Nephron progenitor cell (in vitro differentiated cells): ENCODE measurements around the gene SUMO2.

Source experiments
- DNase-seq: peaks from one replicate; pipeline ENCODE4 v3.0.0; 2021
- H3K27ac Mint-ChIP-seq: 2 replicates; pipeline ENCODE4 v1.8.0; 2021; ENCODE audit warnings: mild to moderate bottlenecking, moderate library complexity, mixed read lengths
- H3K27me3 Mint-ChIP-seq: 2 replicates; pipeline ENCODE4 v1.8.0; 2021; ENCODE audit warnings: mild to moderate bottlenecking, low read depth, mixed read lengths; ENCODE audit not compliant: poor library complexity
- H3K36me3 Mint-ChIP-seq: 2 replicates; pipeline ENCODE4 v1.8.0; 2021; ENCODE audit warnings: low read depth, mixed read lengths
- H3K4me1 Mint-ChIP-seq: 2 replicates; pipeline ENCODE4 v1.8.0; 2021; ENCODE audit warnings: mixed read lengths
- H3K4me3 Mint-ChIP-seq: 2 replicates; pipeline ENCODE4 v1.8.0; 2021; ENCODE audit warnings: mild to moderate bottlenecking, moderate library complexity, mixed read lengths
- H3K9me3 Mint-ChIP-seq: 2 replicates; pipeline ENCODE4 v1.8.0; 2021; ENCODE audit warnings: mild to moderate bottlenecking, moderate library complexity, mixed read lengths
- TF ChIP-seq, protein P1 (sequence below): fragments of 200-600 bp; sonication (generic); IDR thresholded peaks from 2 replicates; pipeline ENCODE4 v1.5.0; 2021; ENCODE audit warnings: antibody characterized with exemption

SUMO2 gene

DNA sequence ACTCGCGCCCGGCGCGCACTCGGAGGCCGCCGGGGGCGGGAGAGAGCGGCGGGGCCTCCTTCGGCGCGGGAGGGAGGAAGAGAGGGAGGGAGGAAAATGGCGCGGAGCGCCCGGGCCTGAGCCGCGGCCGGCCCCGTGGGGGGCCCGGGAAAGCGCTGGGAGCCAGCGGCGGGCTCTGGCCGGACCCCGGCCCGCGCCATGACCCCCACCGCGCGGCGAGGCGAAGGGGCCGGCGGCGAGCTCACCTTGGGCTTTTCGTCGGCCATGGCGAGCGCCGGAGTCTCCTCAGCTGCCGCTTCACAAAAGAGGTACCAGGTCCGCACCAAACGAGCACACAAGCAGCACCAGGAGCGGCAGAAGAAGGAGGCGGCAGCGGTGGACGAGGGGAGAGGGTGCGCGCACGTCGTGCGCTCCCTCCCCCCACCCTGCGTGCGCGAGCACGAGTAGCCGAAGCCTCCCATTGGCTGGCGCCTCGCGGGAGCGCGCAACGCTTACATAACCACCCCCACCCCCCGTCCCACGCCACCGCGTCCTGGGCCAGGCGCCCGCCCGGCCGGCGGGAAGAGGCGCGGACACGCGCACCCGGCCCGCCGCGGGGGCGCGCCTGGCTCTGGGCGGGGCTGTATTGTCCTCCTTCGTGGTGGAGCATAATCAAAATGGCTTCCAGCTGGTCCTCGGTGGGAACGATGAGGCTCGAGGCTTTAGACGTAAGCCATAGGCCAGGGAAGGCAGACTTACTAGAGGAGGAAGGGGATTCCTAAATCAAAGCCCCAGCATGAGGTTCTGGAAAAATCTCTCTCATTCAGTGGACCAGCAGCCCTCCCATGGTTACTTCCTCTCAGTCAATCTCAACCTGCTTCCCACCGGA lies at the start of gene SUMO2:
Gene SUMO2, minus strand, starts transcription at position 391 of the 868 bp plus-strand sequence. Its CDS starts 125 bp downstream, at position 266.
- Mint-ChIP-seq H3K4me1 (peaks cover 40% of the 10 kb centered on the region), H3K36me3 (peaks cover 26% of the 10 kb centered on the region), H3K4me3 (peak within 1 kb of the TSS; percentile 94), H3K27ac (peak within 1 kb of the TSS; percentile 97), H3K9me3 (peaks cover 9% of the 10 kb centered on the region), H3K27me3 (peaks cover 2% of the 10 kb centered on the region)
- TF ChIP-seq, protein P1, sequence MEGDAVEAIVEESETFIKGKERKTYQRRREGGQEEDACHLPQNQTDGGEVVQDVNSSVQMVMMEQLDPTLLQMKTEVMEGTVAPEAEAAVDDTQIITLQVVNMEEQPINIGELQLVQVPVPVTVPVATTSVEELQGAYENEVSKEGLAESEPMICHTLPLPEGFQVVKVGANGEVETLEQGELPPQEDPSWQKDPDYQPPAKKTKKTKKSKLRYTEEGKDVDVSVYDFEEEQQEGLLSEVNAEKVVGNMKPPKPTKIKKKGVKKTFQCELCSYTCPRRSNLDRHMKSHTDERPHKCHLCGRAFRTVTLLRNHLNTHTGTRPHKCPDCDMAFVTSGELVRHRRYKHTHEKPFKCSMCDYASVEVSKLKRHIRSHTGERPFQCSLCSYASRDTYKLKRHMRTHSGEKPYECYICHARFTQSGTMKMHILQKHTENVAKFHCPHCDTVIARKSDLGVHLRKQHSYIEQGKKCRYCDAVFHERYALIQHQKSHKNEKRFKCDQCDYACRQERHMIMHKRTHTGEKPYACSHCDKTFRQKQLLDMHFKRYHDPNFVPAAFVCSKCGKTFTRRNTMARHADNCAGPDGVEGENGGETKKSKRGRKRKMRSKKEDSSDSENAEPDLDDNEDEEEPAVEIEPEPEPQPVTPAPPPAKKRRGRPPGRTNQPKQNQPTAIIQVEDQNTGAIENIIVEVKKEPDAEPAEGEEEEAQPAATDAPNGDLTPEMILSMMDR = no peak
- DNase-seq = peak; percentile 96

DNA sequence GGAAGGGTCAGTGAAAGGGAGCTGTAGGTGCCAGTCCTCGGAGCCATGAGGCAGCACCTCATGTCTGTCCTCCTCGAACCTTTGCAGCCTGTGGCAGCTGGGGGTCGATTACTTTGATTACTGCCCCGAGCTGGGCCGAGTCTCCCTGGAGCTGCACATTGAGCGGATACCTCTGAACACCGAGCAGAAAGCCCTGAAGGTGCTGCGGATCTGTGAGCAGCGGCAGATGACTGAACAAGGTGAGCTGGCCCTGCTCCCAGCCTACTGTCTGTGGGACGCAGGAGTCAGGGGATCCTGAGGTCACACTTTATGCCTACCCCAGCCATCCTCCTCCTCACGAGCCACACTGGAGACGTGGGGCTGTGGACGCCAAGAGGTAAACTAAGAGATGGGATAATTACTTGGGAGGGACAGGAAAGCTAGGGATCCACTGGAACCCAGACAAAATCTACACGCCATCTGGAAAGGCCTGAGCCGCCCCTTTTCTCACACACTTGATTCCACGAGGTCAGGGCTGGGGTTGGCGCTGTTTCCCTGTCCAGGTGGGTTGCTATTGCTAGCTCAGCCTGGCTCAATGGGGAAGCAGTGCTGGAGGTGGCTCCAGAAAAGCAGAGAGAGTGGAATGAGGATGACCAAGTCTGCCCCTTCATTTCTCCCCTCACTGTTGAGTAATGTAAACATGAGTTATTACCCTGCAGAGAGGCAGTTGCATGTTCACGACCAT lies 49.1 kb upstream of the SUMO2 start:
- peaks cover 60% of the 10 kb centered on the region for H3K36me3 Mint-ChIP-seq
- no peak for DNase-seq
- H3K9me3 Mint-ChIP-seq = no peaks in the 10 kb centered on the region
- H3K4me1 Mint-ChIP-seq = no peaks in the 10 kb centered on the region
- H3K27me3 Mint-ChIP-seq = no peaks in the 10 kb centered on the region
- no peak overlapping the region for H3K27ac Mint-ChIP-seq
- TF ChIP-seq, protein P1 = no peak
- H3K4me3 Mint-ChIP-seq = no peak overlapping the region

DNA sequence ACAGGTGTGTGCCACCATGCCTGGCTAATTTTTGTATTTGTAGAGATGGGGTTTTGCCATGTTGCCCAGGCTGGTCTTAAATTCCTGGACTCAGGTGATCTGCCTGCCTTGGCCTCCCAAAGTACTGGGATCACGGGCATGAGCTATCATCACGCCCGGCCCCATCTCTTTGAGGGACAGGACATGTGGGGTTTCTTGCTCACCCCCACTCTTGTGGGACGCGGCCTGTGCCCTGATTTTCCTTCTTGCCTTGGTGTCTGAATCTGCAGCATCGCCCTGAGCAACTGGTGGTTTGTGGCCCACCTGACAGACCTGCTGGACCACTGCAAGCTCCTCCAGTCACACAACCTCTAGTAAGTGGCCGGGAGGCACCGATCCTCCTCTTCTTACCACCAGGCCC lies 48.3 kb upstream of the SUMO2 start:
- DNase-seq = no peak
- no peak overlapping the region for H3K4me3 Mint-ChIP-seq
- no peaks in the 10 kb centered on the region for H3K27me3 Mint-ChIP-seq
- H3K9me3 Mint-ChIP-seq = no peaks in the 10 kb centered on the region
- peaks cover 64% of the 10 kb centered on the region for H3K36me3 Mint-ChIP-seq
- TF ChIP-seq, protein P1 = no peak
- no peaks in the 10 kb centered on the region for H3K4me1 Mint-ChIP-seq
- H3K27ac Mint-ChIP-seq = no peak overlapping the region

DNA sequence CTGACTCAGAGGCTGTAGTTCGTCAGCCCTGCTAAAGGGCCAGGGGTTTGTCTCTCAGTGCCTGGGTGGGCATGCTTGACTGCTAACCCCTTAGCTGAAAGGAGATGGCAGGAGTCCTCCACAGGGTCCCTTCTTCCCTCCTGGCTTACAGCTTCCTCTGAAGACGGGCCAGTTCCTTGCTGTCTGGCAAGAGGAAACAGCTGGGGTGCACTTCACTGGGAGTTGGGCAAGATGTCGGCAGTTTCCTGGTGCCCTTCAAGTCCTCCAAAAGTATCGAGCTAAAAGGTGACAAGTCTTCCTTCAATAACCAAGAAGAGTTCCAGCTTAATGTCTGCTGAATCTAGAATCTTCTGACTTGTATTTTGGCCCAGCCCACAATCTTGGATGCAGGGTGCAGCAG lies 46.1 kb upstream of the SUMO2 start:
- peaks cover 68% of the 10 kb centered on the region for H3K36me3 Mint-ChIP-seq
- TF ChIP-seq, protein P1 = no peak
- no peak overlapping the region for H3K27ac Mint-ChIP-seq

DNA sequence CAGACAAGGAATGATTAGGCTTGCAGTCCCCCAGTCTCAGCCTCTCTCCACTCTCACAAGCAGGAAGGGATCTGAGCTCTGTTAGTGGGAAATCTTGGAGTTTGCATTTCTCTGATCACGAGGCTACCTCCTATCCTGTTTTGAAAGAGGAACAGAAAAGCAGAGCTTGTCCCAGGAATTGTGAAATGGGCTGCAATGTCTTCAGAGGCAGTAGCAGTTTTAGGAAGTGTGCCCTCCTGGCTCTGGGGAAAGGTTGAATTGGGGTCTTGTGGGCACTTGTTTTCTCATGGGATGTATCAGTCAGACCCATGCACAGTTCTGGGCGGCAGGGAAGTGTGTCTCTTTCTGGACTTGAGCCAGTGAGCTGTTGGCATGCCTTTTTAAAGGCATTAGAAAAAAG lies 45.5 kb upstream of the SUMO2 start:
- DNase-seq = no peak
- H3K4me3 Mint-ChIP-seq = no peak overlapping the region
- H3K4me1 Mint-ChIP-seq = no peaks in the 10 kb centered on the region
- peaks cover 69% of the 10 kb centered on the region for H3K36me3 Mint-ChIP-seq
- H3K27me3 Mint-ChIP-seq = no peaks in the 10 kb centered on the region
- H3K27ac Mint-ChIP-seq = no peak overlapping the region
- no peaks in the 10 kb centered on the region for H3K9me3 Mint-ChIP-seq
- TF ChIP-seq, protein P1 = no peak

More for the DNA sequence above, 46.1 kb upstream of the SUMO2 start:
- H3K9me3 Mint-ChIP-seq = no peaks in the 10 kb centered on the region
- H3K4me3 Mint-ChIP-seq = no peak overlapping the region
- H3K27me3 Mint-ChIP-seq = no peaks in the 10 kb centered on the region
- no peaks in the 10 kb centered on the region for H3K4me1 Mint-ChIP-seq
- DNase-seq = no peak
